HG03439 (cell line): ENCODE data around the gene CNNM4.

Source experiments
- ATAC-seq: cut with Tn5 transposase; IDR thresholded peaks from one replicate; pipeline ENCODE4 v1.9.1; 2021; ENCODE audit warnings: mild to moderate bottlenecking, moderate library complexity; ENCODE audit not compliant: unreplicated experiment

The CNNM4 gene

DNA sequence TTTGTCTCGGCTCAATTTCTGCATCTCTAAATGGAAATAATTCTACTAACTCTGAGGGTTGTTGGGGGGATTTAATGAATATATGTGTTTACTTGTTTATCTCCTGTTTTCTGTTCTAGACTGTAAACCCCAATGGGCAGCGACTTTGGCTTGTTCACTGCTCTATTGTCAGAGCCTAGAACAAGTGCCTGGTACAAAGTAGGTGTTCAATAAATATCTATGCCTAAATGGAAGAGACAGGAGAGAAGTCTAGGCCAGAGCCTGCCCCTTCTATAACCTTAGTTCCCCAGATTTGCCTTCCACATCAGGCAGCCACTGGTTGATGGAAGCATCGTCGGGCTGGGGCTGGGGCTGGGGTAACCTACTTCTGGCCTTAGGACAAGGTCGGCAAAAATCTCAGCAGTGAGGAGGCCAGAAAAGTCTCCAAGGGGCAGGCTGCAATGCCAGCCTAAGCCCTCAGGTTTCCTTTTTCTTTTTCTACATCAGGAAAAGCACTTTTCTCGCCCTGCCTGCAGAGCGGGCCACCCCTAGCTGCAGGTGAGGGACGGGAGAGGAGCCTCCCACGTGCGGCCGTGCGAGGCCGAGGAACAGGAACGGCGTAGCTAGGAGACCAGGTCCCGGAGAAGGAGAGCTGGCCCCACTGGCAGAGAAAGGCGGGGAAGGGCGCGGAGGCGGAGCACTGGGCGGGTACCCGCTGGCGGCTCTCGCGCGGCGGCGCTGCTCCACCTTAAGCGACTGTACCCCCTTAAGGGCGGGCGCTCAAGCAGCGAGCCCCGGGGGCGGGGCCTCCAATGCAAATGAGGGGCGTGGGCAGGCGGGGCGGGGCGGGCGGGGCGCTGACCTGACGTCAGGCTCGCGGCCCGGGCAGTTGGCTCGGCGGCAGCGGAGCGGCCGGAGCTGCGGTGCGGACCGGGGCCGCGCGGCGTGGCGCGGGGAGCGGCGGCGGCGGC lies at the start of gene CNNM4:
CNNM4 (plus strand) TSS at position 867 of the 950 bp plus-strand sequence. CDS start 98 bp downstream, outside the sequence.
- peak; percentile 82 for ATAC-seq

DNA sequence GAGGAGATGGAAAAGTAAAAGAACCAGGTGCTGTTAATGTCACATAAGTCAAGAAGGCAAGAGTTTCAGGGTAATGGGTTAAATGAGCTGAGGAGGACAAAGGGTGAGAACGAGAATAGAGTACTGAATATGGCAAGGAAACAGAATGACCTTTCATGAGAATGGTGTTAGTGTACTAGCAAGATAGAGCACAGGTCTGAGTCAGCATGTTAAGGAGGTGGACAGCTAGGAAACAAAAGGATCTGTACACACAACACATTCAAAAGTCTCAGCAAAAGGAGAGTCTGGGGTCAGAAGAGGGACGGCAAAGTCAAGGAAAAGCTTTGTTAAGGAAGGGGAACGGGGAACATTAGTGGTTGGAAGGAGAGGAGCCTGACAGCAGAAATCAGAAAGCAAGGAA lies 49.7 kb upstream of the CNNM4 start:
- ATAC-seq, result no peak

DNA sequence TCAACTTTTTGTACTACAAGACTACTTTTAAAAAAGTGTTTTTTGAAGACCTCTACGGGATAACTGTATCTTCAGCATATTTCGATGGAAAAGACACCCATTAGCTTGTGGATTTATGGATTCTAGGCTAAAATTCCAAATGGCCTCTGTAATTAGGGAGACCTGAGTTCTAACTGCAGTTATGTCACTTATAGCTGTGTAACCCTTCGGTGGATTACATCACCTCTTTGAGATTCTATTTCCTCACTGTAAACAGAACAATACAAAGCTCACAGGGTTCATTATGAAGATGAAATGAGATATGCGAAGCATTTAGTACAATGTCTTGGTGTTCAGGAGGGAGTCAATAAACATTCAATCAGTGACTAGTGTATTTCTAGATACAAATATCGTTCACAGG lies 45.0 kb upstream of the CNNM4 start:
- no peak for ATAC-seq

DNA sequence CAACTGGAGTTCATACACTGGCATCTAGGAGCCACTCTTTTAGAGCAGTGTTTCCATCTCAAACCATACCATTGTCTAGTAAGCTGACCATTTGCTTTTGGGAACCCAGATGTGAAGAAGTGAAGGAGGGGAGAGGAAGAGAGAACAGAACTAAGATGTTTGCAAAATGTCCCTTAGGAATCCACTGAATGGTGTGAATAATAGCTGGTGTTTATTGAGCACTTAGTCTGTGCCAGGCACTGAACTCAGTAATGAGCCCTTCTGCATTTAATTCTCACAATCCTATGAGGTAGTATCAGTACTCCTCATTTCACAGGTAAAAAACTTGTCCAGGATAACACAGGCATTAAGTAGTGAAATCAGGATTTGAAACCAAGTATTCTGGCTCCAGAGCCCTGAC lies 44.3 kb upstream of the CNNM4 start:
- no peak for ATAC-seq

DNA sequence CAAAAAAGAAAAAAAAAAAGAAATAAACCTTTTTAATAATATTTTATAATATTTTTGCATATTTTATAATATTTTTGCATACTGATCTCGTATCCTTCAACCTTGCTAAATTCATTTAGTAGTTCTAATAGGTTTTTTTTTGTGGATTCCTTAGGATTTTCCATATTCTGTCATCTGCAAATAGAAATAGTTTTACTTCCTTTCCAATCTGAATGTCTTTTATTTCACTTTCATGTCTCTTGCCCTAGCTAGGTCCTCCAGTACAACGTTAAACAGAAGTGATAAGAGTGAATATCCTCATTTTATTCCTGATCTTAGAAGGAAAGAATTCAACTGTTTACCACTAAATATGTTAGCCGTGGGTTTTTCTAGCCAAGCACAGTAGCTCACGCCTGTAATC lies 34.6 kb upstream of the CNNM4 start:
- ATAC-seq, result no peak

DNA sequence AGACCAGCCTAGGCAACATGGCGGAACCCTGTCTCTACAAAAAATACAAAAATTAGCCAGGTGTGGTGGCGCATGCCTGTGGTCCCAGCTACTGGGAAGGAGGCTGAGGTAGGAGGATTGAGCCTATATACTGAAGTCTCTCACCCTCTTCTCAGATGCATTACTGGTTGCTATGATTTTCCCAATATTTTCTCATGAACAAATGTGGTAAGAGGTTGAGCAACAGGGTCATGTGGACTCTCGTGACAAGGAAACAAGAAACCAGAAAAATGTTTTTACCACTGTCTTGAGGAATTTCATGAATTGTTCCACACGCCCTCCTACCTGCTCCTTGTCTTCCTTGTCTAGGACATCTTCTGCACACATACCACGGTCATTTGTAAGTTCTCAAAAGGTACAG lies 33.3 kb upstream of the CNNM4 start:
- ATAC-seq, result no peak

DNA sequence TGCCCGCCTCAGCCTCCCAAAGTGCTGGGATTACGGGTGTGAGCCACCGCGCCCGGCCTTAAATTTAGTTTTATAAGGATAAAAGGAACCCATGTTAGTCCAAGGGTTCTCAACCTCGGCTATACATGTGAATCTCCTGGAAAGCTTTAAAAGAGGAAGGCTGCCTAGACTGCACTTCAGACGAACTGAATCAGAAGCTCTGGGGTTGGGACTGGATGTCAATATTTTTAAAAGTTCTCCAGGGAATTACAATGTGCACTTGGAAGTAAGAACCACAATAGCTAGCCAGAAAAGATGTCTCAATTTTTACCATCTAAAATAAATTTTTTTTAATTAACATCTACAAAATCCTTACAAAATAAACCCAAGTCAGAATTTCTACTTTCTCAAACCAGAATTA lies 31.0 kb upstream of the CNNM4 start:
- ATAC-seq, result no peak

DNA sequence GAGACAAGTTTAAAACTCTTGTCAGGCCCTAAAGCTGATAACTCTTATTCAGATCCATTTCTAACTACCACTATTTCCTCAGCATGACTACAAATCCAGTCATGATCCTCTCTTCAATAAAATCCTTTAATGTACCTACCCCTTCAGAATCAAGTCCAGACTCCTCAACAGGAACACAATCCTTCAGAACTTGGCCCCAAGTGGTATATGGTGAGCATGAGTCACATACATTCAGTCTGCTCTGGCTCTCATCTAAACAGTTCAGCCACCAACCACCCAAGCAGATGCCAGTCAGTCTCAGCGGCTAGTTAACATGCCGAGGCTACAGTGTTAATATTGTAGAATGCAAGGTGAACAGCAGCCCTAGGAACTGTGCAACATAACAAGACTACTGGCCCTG lies 30.5 kb upstream of the CNNM4 start:
- no peak for ATAC-seq

DNA sequence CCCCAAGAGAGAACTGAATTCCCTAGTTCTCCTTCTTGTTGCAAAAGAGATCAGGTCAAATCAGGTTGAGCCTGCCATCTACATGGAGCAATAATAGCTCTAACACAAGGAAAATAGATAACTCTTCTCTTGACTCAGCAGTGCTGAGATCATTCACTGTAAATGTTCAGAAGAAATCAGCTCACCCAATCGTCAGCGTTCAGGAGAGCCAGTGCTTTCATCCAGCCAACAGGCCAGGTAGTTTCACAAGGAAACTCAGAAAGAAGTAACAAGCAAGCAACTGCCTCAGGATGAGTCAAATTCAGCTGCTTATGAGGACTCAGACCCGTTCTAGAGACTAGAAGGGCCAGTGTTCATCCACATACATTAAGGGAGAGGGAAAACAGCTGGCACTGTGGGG lies 26.8 kb upstream of the CNNM4 start:
- no peak for ATAC-seq

DNA sequence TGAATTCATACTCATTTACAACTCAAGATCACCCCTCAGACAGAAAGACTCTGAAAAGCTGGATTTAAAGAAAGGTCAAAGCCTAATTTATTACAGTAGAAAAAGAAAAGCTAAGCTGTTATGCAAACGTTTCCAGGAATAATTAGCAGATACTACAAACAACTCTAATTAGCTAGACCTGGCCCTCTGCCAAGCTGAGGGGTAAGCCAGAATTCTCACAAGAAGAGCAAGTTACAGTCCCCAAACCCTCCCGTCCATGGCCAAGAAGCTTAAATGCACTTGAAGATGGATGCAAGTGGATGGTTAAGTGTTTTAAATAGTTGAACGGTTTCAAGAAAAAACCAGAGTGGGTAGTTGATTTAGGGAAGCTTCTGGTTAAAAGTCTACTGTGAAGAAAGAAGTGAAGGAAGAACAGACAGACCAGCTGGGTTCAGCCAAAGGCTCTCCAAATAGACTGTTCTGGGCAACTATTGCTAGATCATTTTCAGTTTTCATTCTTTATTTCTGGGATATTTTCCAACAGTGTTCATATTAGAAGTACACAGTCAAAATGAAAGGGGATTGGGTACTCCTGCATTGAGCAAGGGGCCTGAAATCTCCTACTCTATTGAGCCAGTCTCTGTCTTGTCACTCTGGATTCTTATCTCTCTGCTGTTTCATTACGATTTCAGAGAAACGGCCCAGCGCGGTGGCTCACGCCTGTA lies 25.7 kb upstream of the CNNM4 start:
- ATAC-seq, result no peak

DNA sequence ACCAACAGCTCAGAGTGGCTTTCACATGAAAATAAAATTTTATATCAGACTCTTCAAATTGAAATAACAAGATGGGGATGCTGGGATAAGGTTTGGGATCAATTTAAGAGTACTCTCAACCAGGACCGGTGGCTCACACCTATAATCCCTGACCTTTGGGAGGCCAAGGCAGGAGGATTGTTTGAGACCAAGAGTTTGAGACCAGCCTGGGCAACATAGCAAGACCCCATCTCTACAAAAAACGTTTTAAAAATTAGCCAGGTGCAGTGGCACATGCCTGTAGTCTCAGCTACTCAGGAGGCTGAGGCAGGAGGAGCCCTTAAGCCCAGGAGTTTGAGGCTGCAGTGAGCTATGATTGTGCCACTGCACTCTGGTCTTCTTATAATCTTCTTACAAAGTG lies 23.5 kb upstream of the CNNM4 start:
- no peak for ATAC-seq

DNA sequence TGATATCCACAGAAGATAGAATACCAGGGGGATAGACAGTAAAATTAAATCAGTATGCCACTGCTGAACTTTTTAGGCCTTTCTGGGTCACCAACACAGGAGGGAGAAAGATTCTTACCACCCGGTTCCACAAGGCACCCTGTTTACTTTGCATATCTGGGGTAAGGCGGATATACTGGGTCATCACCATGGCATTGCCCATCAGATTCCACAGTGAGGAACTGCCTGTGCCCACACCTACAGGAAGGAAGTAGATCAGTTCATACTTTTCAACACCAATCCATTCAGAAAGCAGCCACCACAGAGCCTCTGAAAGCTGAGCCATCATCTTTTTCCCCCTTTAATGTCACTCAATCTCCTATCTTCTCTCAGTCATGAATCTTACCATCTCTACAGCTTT lies 22.9 kb upstream of the CNNM4 start:
- no peak for ATAC-seq

DNA sequence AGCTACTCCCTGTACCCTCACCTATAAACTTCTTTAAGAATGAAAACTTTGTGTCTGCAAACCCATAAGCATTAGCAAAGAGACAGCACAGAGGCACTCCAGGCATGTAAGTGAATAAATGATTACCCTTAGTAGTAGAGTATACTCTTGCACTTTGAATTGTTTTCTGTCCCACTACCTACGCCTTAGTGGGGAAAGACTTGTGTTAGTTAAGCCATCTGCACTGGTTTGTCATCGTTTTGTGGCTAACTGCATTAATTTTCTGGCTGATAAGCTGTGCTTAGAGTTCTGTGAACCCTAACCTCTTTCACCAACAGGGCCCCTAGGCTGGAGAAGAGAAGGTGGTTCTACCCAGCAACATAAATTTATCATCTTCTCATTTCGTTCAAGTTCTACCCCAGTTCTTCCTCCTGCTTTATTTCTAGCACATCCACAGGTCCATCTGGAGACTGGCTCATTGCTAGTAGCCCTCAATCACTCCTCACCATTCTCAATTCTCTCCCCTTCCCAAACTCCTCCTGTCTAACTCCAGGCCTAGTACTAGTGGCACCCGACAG lies 21.5 kb upstream of the CNNM4 start:
- ATAC-seq, result no peak

DNA sequence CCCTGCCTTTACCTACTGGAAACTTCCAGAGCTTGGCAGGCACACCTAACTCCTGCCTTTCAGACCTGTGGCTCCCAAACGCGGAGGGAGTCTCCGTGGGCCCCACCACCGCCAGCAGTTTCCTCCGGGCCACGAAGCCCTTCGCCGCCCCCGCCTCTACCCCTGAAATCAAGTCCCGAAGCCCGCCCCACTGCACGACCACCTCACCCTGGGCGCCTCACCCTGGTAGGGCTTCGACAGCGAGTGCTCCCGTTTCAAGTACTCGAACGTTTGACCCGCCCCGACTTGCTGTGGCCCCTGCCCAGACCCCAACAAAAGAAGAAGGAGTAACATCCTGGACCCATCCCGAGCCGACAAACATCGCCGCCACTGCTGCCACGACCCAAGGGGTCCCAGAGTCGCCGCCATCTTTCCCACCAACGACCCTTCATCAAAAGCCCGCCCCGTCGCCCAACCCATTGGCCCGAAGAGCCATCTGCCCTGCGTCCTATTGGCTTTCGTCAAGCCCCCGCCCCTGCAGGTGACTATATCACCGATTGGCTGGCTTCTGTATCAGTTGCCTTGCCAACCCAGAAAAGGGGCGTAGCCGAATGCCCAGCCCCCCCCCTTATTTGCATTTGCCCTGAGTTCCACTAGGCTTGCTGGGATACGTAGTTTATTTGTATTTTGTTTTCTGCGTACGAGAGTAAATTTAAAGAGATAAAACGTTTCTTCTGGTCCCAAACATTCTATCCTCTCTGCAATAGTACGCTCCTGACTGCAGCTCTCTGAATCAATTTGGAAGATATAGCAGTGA lies 20.9 kb upstream of the CNNM4 start, which contains the start of gene LMAN2L:
LMAN2L (minus strand) TSS at position 432 of the 796 bp plus-strand sequence; CDS start at position 408, 24 bp downstream.
- ATAC-seq, result peak; percentile 98

DNA sequence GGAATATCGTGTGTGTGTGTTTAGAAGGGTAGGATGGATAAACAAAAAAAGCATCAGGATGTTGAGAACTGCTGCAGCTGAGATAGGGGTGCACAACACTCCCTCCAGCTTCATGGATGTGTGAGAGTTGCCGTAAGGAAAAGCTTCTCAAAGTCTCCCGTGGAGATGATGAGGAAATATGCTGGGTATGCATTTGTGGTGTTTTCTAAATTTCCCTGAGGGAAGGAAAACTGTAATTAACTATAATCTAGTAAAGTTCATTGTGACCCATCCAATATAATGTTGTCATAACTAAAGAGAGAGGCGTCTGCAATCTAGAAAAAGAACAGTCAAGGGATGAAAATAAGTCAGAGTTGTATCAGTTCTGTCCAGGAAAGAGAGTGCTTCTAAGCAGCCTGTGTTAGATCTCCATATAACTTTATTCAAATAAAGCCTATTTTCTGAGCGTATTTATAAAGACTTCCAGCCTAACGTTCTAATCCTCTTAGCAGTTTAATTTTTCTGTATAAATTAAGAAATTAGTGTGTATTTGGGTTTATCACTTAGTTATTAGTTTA lies 13.6 kb upstream of the CNNM4 start:
- no peak for ATAC-seq

DNA sequence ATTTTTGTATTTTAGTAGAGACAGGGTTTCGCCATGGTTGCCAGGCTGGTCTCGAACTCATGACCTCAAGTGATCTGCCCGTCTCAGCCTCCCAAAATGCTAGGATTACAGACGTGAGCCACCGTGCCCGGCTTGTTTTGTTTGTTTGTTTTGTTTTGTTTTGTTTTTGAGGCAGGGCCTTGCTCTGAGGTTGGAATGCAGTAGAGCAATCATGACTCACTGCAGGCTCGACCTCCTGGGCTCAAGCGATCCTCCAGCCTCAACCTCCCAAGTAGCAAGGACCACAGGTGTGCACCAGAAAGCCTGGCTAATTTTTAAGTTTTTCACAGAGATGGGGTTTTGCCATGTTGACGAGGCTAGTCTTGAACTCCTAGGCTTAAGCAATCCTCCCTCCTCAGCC lies 8.9 kb upstream of the CNNM4 start:
- ATAC-seq, result no peak

DNA sequence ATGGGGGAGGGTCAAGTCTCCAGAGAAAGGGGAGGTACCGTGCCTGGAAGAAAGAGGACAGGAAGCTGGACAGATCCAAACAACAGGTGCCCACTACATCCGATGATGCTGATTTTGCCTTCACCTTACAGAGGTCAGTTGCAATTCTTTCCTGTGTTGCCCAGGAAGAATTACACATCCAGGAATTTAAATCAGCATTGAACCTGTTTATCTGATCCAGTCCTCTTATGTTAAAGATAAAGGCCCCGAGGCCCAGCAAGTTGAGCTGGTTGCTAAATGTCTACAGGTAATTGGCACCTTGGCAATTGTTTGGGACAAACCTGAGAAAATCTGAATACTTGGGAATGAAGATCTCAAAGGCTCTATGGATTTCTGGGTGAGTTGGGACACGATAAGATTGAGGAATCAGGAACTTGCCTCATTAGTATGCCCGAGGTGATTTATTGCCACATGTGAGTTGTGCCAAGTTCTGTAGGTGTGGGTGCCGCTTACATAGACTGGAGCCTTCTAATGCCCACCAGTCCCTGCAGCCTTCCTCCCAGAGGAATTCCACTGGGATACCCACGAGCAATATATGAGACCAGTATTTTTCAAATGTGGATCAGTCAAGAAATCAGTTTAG lies 6.9 kb upstream of the CNNM4 start:
- no peak for ATAC-seq

DNA sequence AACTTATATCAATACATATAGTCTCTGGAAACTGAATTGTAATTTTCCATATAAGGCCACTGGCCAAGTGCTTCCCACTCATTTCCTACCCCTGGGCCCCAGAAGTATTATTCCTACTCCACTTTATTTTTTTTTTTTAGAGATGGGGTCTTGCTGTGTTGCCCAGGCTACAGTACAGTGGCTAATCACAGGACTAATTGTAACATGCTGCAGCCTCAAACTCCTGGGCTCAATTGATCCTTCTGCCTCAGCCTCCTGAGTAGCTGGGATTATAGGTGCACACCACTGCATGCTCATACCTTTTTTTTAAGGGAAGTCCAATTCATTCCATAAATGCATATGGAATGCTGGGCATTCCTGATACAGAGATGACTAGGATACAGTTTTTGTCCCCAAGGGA lies 6.4 kb upstream of the CNNM4 start:
- no peak for ATAC-seq

DNA sequence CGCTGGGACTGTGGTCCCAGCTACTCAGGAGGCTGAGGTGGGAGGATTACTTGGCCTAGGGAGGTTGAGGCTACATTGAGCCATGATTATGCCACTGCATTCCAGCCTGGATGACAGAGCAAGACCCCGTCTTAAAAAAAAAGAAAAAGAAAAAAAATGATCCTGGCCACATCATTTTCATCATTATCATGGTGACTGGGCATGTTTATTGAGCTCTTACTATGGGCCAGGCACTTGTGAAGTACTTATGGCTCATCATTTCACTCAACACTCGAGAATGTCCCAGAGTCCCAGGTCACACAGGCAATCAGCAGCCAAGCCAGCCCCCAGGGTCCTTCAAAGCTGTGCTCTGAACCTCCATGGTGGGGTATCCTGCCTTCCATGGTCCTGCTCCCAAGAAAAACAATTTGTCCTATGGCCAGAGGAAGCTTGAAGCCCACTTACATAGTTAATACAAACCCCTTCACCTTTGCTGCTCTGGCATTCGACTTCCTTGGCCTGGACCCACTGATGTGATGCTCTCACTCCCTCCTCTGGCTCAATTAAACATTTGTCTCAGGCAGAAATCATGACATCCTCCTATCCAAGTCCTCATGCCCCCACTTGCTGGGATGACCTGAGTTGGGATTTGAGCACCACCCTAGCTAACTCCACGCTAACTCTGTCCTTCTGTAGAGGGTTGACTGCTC lies 3.8 kb upstream of the CNNM4 start:
- ATAC-seq, result no peak

DNA sequence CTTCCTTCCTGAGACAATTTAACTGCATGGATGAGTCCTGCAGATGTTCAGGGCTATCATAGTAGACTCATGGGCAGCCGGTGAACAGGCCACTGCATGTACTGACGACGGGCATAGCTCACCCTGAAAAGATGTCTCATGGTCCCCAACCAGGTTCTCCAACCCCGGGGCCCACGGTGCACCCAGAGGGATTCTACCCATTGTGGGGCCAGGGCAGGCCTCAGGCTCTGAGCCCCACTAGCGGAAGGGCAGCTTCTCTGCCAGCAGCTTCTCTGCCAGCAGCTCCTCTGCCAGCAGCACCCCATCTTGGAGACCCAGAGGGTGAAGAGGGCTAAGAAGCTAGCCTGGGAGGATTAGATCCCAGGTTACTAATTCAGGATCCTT lies 3.2 kb upstream of the CNNM4 start:
- ATAC-seq, result no peak
